DND-41 (cell line): Measurements from ENCODE around the gene HELZ2.

Experiments
- ATAC-seq: fragments of 200-7000 bp; cut with Tn5 transposase; 3 replicates; pipeline ENCODE4 v1.9.1; 2021; ENCODE audit warnings: low read depth; ENCODE audit not compliant: insufficient read depth
- DNase-seq: peaks from one replicate; pipeline ENCODE4 v3.0.0-alpha.2; 2020
- H2AFZ ChIP-seq: 2 replicates; pipeline ENCODE4 v1.6.0; 2012; ENCODE audit warnings: low read depth, low read length
- H3K27ac ChIP-seq: 2 replicates; pipeline ENCODE4 v1.5.1; 2012; ENCODE audit warnings: low read length, inconsistent platforms
- H3K27me3 ChIP-seq: fragments of 200-600 bp; sonication (generic); 2 replicates; pipeline ENCODE4 v1.6.0; 2012; ENCODE audit warnings: low read length, mild to moderate bottlenecking, inconsistent platforms; ENCODE audit not compliant: insufficient read depth, poor library complexity
- H3K36me3 ChIP-seq: 2 replicates; pipeline ENCODE4 v1.5.1; 2012; ENCODE audit warnings: low read length, inconsistent platforms; ENCODE audit not compliant: insufficient read depth
- H3K4me1 ChIP-seq: 2 replicates; pipeline ENCODE4 v1.5.1; 2012; ENCODE audit warnings: mild to moderate bottlenecking, low read length; ENCODE audit not compliant: insufficient read depth
- H3K4me2 ChIP-seq: 2 replicates; pipeline ENCODE4 v1.6.0; 2012; ENCODE audit warnings: mild to moderate bottlenecking, moderate library complexity, low read length, inconsistent platforms; ENCODE audit not compliant: insufficient read depth
- H3K4me3 ChIP-seq, 2 experiments: fragments of 200-600 bp in 1 of 2; shearing (Covaris generic) in 1 of 2; 2 replicates each; pipeline ENCODE4 v1.5.1; 2012 to 2016; ENCODE audit warnings: inconsistent platforms in 2 of 2, low read length in 2 of 2, mild to moderate bottlenecking in 2 of 2, low read depth in 1 of 2, moderate library complexity in 1 of 2
- H3K79me2 ChIP-seq: 2 replicates; pipeline ENCODE4 v1.6.0; 2012; ENCODE audit warnings: low read length, inconsistent platforms; ENCODE audit not compliant: insufficient read depth
- H3K9ac ChIP-seq: 2 replicates; pipeline ENCODE4 v1.6.0; 2012; ENCODE audit warnings: low read depth, mild to moderate bottlenecking, inconsistent platforms, low read length, moderate library complexity
- H3K9me3 ChIP-seq: 2 replicates; pipeline ENCODE4 v1.5.1; 2012; ENCODE audit warnings: low read length, moderate library complexity, mild to moderate bottlenecking, inconsistent platforms; ENCODE audit not compliant: insufficient read depth, severe bottlenecking
- H4K20me1 ChIP-seq: 2 replicates; pipeline ENCODE4 v1.6.0; 2012; ENCODE audit warnings: low read length; ENCODE audit not compliant: insufficient read depth
- CTCF ChIP-seq: IDR thresholded peaks from 2 replicates; pipeline ENCODE4 v1.5.1; 2012; ENCODE audit warnings: borderline replicate concordance, low read length, moderate library complexity, mild to moderate bottlenecking; ENCODE audit not compliant: poor library complexity, severe bottlenecking; ENCODE audit errors: extremely low read depth
- EZH2 ChIP-seq: IDR thresholded peaks from 3 replicates; pipeline ENCODE4 v1.6.1; 2012; ENCODE audit warnings: borderline replicate concordance, low read depth, mild to moderate bottlenecking, moderate library complexity, low read length, inconsistent platforms; ENCODE audit not compliant: severe bottlenecking

The HELZ2 gene

GRCh38 chr20:63553933-63554290 lies 20.1 kb downstream of the HELZ2 start, which contains the start of gene FNDC11:
TSS of gene FNDC11 (plus strand) at chr20:63554159. CDS start at chr20:63555664, 1,505 bp downstream.
- Histone ChIP-seq H3K27me3 (no peaks in the 10 kb centered on the region), H3K9ac (peak within 1 kb of the TSS; percentile 57), H3K4me3 (peak within 1 kb of the TSS; percentile 19 to 59; a peak in 3 of 4 replicates), H2AFZ (peak within 1 kb of the TSS; percentile 57), H3K4me2 (peak within 1 kb of the TSS; percentile 84), H3K79me2 (no peaks in the 10 kb centered on the region), H3K27ac (peak within 1 kb of the TSS; percentile 57), H3K36me3 (no peaks in the 10 kb centered on the region), H4K20me1 (peaks cover 9% of the 10 kb centered on the region), H3K9me3 (no peaks in the 10 kb centered on the region), H3K4me1 (peaks cover 32% of the 10 kb centered on the region)
- DNase-seq (peak; percentile 62), ATAC-seq (peak; percentile 25)
- TF ChIP-seq CTCF, result no peak
- TF ChIP-seq EZH2, result no peak

DNA sequence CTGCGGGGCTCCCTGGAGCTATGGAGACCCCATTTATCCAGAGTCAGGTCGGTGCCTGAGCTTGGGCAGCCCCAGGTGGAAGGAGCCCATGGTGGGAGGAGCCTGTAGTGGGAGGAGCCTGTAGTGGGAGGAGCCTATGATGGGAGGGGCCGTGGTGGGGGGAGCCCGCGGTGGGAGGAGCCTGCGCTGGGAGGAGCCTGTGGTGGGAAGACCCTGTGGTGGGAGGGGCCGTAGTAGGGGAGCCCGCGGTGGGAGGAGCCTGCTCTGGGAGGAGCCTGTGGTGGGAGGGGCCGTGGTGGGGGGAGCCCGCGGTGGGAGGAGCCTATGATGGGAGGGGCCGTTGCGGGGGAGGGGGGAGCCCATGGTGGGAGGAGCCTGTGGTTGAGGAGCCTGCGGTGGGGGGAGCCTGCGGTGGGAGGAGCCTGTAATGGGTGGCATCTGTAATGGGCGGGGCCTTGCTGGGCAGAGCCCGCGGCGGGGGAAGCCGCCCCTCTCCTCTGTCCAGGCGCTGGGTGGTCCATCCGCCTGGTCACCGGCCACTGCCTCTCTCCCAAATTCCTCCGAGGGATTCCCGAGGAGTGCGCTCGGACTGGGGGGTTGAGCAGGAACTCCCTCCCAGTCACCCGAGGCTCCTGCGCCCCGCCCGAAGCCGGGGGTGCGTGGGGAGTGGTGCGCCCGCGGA lies 20.6 kb downstream of the HELZ2 start:
- Histone ChIP-seq H3K79me2 (no peaks in the 10 kb centered on the region), H4K20me1 (peaks cover 9% of the 10 kb centered on the region), H3K36me3 (no peaks in the 10 kb centered on the region), H3K4me3 (peak overlapping the region; percentile 19 to 59; a peak in 3 of 4 replicates), H3K27ac (peak overlapping the region; percentile 57), H3K4me2 (peak overlapping the region; percentile 84), H3K9ac (peak overlapping the region; percentile 57), H2AFZ (peak overlapping the region; percentile 57), H3K4me1 (peaks cover 32% of the 10 kb centered on the region), H3K27me3 (peaks cover 4% of the 10 kb centered on the region), H3K9me3 (no peaks in the 10 kb centered on the region)
- no peak for TF ChIP-seq CTCF
- TF ChIP-seq EZH2, result no peak
- ATAC-seq (peak; percentile 69), DNase-seq (peak; percentile 88)

- ATAC-seq (peak; percentile 78), DNase-seq (peak; percentile 90)
- Histone ChIP-seq H2AFZ (no peak overlapping the region; the same call in 1 of the 2 replicates), H4K20me1 (peaks cover 9% of the 10 kb centered on the region), H3K4me3 (peak overlapping the region in 1 of 2 experiments; percentile 16; a peak in 1 of 4 replicates), H3K79me2 (no peaks in the 10 kb centered on the region), H3K9me3 (no peaks in the 10 kb centered on the region), H3K4me1 (peaks cover 32% of the 10 kb centered on the region), H3K27me3 (peaks cover 4% of the 10 kb centered on the region), H3K4me2 (peak overlapping the region; percentile 84), H3K9ac (no peak overlapping the region), H3K36me3 (no peaks in the 10 kb centered on the region), H3K27ac (peak overlapping the region; percentile 57)
- TF ChIP-seq CTCF, result no peak
- no peak for TF ChIP-seq EZH2
Measured at GRCh38 chr20:63552481-63553249, 21.4 kb downstream of the HELZ2 start.
